Transverse colon (tissue), 4 donors: ENCODE results near the gene LRPPRC. TPM values are rescaled to one million over a fixed set of nuclear protein-coding genes. Genes with fewer than 3 reads are reported as not detected.

Experiments used
- DNase-seq: peaks from one replicate; pipeline ENCODE4 v3.0.0-alpha.2; 2019
- H3K27ac ChIP-seq, 4 donors: fragments of 200-600 bp; sonication (generic); 2 replicates each; pipeline ENCODE4 v1.5.1; 2016 to 2018; ENCODE audit warnings: inconsistent platforms in 4 of 4
- H3K27me3 ChIP-seq: fragments of 200-600 bp; sonication (generic); 2 replicates; pipeline ENCODE4 v1.5.1; 2017; ENCODE audit warnings: inconsistent platforms
- H3K36me3 ChIP-seq, 4 donors: fragments of 200-600 bp; sonication (generic); 2 replicates each; pipeline ENCODE4 v1.5.1; 2017 to 2019; ENCODE audit warnings: inconsistent platforms in 4 of 4
- H3K4me1 ChIP-seq, 4 donors: fragments of 200-600 bp; sonication (generic); 2 replicates each; pipeline ENCODE4 v1.5.1; 2017 to 2020; ENCODE audit warnings: inconsistent platforms in 4 of 4
- H3K4me3 ChIP-seq, 4 donors: fragments of 200-600 bp; sonication (generic); 1 replicate in 1 of 4; 2 replicates in 3 of 4; pipeline versions ENCODE4 v1.5.1 to v1.6.1; 2017 to 2019; ENCODE audit warnings: inconsistent platforms in 4 of 4
- H3K9me3 ChIP-seq, 2 donors: fragments of 200-600 bp; sonication (generic); 2 replicates each; pipeline ENCODE4 v1.5.1; 2017 to 2019; ENCODE audit warnings: inconsistent platforms in 2 of 2
- EP300 ChIP-seq: sonication (generic); formaldehyde crosslinking; IDR thresholded peaks from one replicate; pipeline ENCODE4 v1.6.1; 2017; ENCODE audit warnings: antibody characterized with exemption, low read depth
- POLR2A ChIP-seq: fragments of 450-650 bp; IDR thresholded peaks from one replicate; pipeline ENCODE4 v1.6.1; 2016; ENCODE audit warnings: antibody characterized with exemption, mild to moderate bottlenecking, moderate library complexity
- POLR2AphosphoS5 ChIP-seq, 3 donors: sonication (generic); formaldehyde crosslinking; IDR thresholded peaks; one replicate each; pipeline ENCODE4 v1.6.1; 2016; ENCODE audit warnings: antibody characterized with exemption in 3 of 3
- WGBS, 2 donors: methylation state at CpG; one replicate each; pipeline ENCODE4 v1.1.5; 2018; ENCODE audit warnings: low coverage in 1 of 2; 5-methylcytosine and 5-hydroxymethylcytosine counted together
- in situ Hi-C, 4 donors: fragments of 200-750 bp; cut with MboI; loops; one replicate each; pipeline versions ENCODE4 v1.15.0 to v1.15.1; 2017; ENCODE audit warnings: low sequenced_read_pairs in 3 of 4, low pct_ligation_motif_present in 1 of 4, low pct_unique_long_range_greater_than_20kb in 1 of 4
- intact Hi-C: fragments of 100-400 bp; cut with DNase I; formaldehyde crosslinking; loops from one replicate; pipeline ENCODE4 v1.15.1; 2023; ENCODE audit warnings: low total_unique reads
- total RNA-seq, 4 donors: library from RNA; depleted of rRNA; stranded (reverse); fragments of >200 nt; gene quantifications; one replicate each; pipeline ENCODE4 v1.1.0, GENCODE V29; 2016
- TF ChIP-seq, protein P1 (sequence below), 5 experiments: fragments of 200-600 bp in 3 of 5; fragments of 450-650 bp in 2 of 5; sonication (generic) in 3 of 5; IDR thresholded peaks; 1 replicate in 2 of 5; 2 replicates in 3 of 5; pipeline ENCODE4 v1.5.1; 2016 to 2017; ENCODE audit warnings: antibody characterized with exemption in 5 of 5, inconsistent platforms in 3 of 5, mild to moderate bottlenecking in 2 of 5, moderate library complexity in 1 of 5

The LRPPRC gene
- 10 to 100 TPM; 35.9 to 83.3 (median 59.7) TPM for total RNA-seq

DNA sequence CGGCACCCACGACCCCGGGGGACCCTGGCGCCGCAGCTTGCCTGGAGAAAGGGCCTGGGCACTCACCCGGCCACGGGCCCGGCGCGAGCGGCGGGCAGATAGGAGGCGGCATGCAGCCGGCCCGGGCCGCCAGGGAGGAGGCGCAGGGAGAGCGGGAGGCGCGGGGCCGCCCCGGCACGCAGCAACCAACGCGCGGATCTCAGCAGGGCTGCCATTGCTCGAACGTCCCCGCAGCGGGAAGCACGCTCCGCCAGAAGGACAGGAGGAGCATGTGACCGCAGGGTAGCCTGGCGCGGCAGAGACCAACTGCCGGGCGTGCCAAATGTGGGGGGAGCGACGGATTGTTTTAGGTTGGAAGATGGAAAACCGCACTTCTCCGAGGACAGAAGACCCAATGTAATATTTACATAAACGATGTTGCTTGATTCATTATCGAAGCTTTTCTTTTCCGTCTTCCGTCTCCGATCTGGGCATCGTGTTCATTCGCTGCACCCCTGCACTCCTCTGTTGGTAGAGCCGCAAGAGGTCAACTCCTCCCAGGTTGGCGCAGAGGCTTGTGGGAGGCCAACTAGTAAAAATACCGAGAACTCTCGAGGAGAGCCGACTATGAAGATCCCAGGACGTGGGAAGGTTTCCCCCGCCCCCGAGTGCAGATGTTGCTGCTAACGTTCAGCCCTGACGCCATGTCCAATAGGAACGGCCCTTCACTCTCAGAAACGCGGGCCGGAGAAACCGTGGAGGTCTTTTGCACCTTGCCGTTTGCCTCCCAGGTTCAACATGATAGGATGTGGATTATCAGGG, at the start of gene LRPPRC:
TSS of gene LRPPRC (minus strand) at position 257 of the 801 bp plus-strand sequence. CDS start at position 215, 42 bp downstream.
- peak; percentile 94 for DNase-seq
- intact Hi-C loops (no loop called here), in situ Hi-C loops (no loop called here)

DNA sequence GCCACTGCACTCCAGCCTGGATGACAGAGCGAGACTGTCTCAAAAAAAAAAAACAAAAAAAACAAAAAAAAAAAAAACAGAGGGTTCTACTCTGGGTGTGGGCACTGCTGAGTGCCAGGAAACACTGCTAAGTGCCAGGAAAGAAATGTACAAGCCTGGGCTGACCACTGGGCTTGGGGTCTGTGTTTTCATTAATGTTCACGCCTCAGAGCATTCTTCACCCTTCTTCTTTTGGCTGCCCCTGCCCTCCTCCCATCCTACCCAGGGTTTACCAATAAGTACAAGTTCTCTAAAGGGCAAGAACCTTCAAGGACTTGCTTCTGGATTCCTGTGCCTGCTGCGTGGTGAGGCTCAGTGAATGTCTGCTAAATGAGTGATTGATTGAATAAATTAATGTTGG, 49.3 kb upstream of the LRPPRC start:
- 67 to 88% methylated on average over 2 to 3 of the region's 3 CpGs for WGBS, 2 donors
- H3K27ac ChIP-seq, result no peak overlapping the region
- peaks cover 0 to 7% (median 6%) of the 10 kb centered on the region in 4 donors for H3K4me1 ChIP-seq
- no peak overlapping the region for H3K4me3 ChIP-seq
- intact Hi-C loops (no loop called here), in situ Hi-C loops (loop anchor here in 2 of 4 donors (25.0 kb wide), 1 partner anchor 917 kb away; no protein-coding TSS in a partner anchor)
- H3K36me3 ChIP-seq, result no peaks in the 10 kb centered on the region
- no peak for DNase-seq
- TF ChIP-seq EP300, result no peak
- TF ChIP-seq POLR2A, result no peak
- TF ChIP-seq, protein P1, sequence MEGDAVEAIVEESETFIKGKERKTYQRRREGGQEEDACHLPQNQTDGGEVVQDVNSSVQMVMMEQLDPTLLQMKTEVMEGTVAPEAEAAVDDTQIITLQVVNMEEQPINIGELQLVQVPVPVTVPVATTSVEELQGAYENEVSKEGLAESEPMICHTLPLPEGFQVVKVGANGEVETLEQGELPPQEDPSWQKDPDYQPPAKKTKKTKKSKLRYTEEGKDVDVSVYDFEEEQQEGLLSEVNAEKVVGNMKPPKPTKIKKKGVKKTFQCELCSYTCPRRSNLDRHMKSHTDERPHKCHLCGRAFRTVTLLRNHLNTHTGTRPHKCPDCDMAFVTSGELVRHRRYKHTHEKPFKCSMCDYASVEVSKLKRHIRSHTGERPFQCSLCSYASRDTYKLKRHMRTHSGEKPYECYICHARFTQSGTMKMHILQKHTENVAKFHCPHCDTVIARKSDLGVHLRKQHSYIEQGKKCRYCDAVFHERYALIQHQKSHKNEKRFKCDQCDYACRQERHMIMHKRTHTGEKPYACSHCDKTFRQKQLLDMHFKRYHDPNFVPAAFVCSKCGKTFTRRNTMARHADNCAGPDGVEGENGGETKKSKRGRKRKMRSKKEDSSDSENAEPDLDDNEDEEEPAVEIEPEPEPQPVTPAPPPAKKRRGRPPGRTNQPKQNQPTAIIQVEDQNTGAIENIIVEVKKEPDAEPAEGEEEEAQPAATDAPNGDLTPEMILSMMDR (IDR thresholded peaks at IDR 0.05), result no peak
- no peak for TF ChIP-seq POLR2AphosphoS5 (IDR thresholded peaks at IDR 0.05)
- no peaks in the 10 kb centered on the region for H3K27me3 ChIP-seq
- no peaks in the 10 kb centered on the region for H3K9me3 ChIP-seq

More for the DNA sequence above, at the start of gene LRPPRC:
- Histone ChIP-seq H3K27me3 (no peaks in the 10 kb centered on the region), H3K36me3 (peaks cover 0 to 6% (median 0%) of the 10 kb centered on the region in 4 donors), H3K4me3 (peak within 1 kb of the TSS; percentile 93 to 100 (median 98)), H3K9me3 (no peaks in the 10 kb centered on the region), H3K27ac (peak within 1 kb of the TSS; percentile 82 to 90 (median 88)), H3K4me1 (peaks cover 6 to 32% (median 14%) of the 10 kb centered on the region in 4 donors)
- 0 to 3% methylated on average over 6 to 41 of the region's 64 CpGs for WGBS, 2 donors
- TF ChIP-seq POLR2A (peak; percentile 72), EP300 (no peak), POLR2AphosphoS5 (IDR thresholded peaks at IDR 0.05) (peak; percentile 84 to 93 (median 88))
- TF ChIP-seq, protein P1 (IDR thresholded peaks at IDR 0.05), result no peak

DNA sequence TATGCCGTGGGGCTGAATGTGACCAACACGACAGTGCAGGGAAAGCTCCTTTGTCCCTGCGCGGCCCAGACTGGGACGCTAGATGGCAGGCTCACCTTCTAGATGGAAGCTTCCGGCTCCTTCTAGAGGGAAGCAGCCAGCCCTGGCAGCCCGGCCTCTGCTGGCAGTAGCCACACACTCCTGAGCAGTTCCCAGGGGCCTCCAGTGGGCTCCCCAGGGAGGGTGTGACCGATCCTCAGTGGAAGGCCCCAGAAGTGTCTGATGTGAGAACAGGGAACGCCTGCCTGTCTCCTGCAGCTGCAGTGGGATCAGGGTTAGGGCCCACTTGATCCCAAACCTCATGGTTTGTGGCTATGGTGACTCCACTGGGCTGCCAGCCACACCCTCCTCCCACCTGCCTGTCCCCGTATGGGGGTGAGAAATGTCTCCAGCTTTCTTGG, 48.5 kb upstream of the LRPPRC start:
- in situ Hi-C loops, result loop anchor here in 2 of 4 donors (25.0 kb wide), 1 partner anchor 918 kb away; no protein-coding TSS in a partner anchor

GRCh38 chr2:44040365-44040764, 44.6 kb upstream of the LRPPRC start:
- H3K4me3 ChIP-seq, result no peak overlapping the region
- DNase-seq, result no peak
- WGBS, 2 donors, result 86% methylated on average over 2 to 3 of the region's 3 CpGs
- H3K36me3 ChIP-seq, result no peaks in the 10 kb centered on the region
- in situ Hi-C loops, result loop anchor here in 2 of 4 donors (25.0 kb wide), 1 partner anchor 922 kb away; no protein-coding TSS in a partner anchor
- no peaks in the 10 kb centered on the region for H3K27me3 ChIP-seq
- TF ChIP-seq POLR2AphosphoS5 (IDR thresholded peaks at IDR 0.05) (no peak), EP300 (no peak), POLR2A (no peak)
- TF ChIP-seq, protein P1 (IDR thresholded peaks at IDR 0.05), result no peak
- H3K9me3 ChIP-seq, result no peaks in the 10 kb centered on the region
- intact Hi-C loops, result no loop called here
- H3K4me1 ChIP-seq, result peaks cover 0 to 7% (median 6%) of the 10 kb centered on the region in 4 donors
- H3K27ac ChIP-seq, result no peak overlapping the region

More for the DNA sequence above, 48.5 kb upstream of the LRPPRC start:
- Histone ChIP-seq H3K4me3 (no peak overlapping the region), H3K9me3 (no peaks in the 10 kb centered on the region), H3K27me3 (no peaks in the 10 kb centered on the region), H3K4me1 (peaks cover 0 to 7% (median 6%) of the 10 kb centered on the region in 4 donors), H3K27ac (no peak overlapping the region), H3K36me3 (no peaks in the 10 kb centered on the region)
- TF ChIP-seq, protein P1 (IDR thresholded peaks at IDR 0.05), result peak; percentile 79 to 81 (median 81)
- TF ChIP-seq POLR2A, result no peak
- intact Hi-C loops, result no loop called here
- 2% methylated on average over 10 of the region's 10 CpGs; no CpG with 5 or more reads in 1 of the 2 donors for WGBS, 2 donors
- DNase-seq, result peak; percentile 87
